K562 (cell line): Measurements from ENCODE around the gene DDAH1. TPM values are rescaled to one million over a fixed set of nuclear protein-coding genes. Genes with fewer than 3 reads are reported as not detected.

Experiments
- ATAC-seq: fragments of 200-7000 bp; cut with Tn5 transposase; 3 replicates; pipeline ENCODE4 v1.9.1; 2020; ENCODE audit warnings: moderate library complexity
- BruUV-seq: library from RNA; stranded (reverse); fragments of 400-500 nt; replicated peaks from 2 replicates; lab custom pipeline; 2021; lab: Mats Ljungman, UMichigan
- CTCF ChIA-PET: fragments of 300-600 bp; formaldehyde crosslinking; extraction: SDS; loops from one replicate; lab custom pipeline; 2021; ENCODE audit warnings: low intra/inter-chr PET ratio; lab: Yijun Ruan, JAX
- POLR2A ChIA-PET: fragments of 300-600, 350-650 bp; sonication (Branson Sonifier 250); formaldehyde crosslinking; extraction: SDS; loops from one replicate; lab custom pipeline; 2021; ENCODE audit warnings: antibody characterized with exemption, inconsistent platforms; lab: Yijun Ruan, JAX
- DNase-seq, 4 experiments: peaks; one replicate each; pipeline versions ENCODE4 v3.0.0 to v3.0.0-alpha.2; 2011 to 2018; ENCODE audit warnings: low spot score in 3 of 4, mixed read lengths in 3 of 4; ENCODE audit errors: extremely low read depth in 1 of 4
- FAIRE-seq: peaks from 2 replicates; lab custom pipeline; 2011; peaks lifted over from hg19 to GRCh38; lab: Jason Lieb, UNC
- H2AFZ ChIP-seq: 2 replicates; pipeline ENCODE4 v1.6.0; 2011; ENCODE audit warnings: low read depth, low read length, control low read depth, inconsistent platforms
- H3K27ac ChIP-seq: fragments of 200-600 bp; 3 replicates; pipeline ENCODE4 v1.8.0; 2011; ENCODE audit warnings: low read depth, mild to moderate bottlenecking, control low read depth, inconsistent platforms, low read length, moderate library complexity, mixed read lengths; ENCODE audit errors: extremely low read depth
- H3K27me3 ChIP-seq, 2 experiments: fragments of 300-600 bp in 1 of 2; 2 replicates in 1 of 2; 3 replicates in 1 of 2; pipeline versions ENCODE4 v1.6.0 to v1.8.0; 2011; ENCODE audit warnings: inconsistent platforms in 2 of 2, low read length in 2 of 2, mild to moderate bottlenecking in 1 of 2, mixed read lengths in 1 of 2, moderate library complexity in 1 of 2; ENCODE audit not compliant: control insufficient read depth in 2 of 2, insufficient read depth in 2 of 2
- H3K36me3 ChIP-seq: fragments of 300-600 bp; 3 replicates; pipeline ENCODE4 v1.8.0; 2011; ENCODE audit warnings: mild to moderate bottlenecking, low read length, inconsistent platforms; ENCODE audit not compliant: control insufficient read depth, insufficient read depth
- H3K4me1 ChIP-seq, 2 experiments: fragments of 200-600 bp in 1 of 2; replicated peaks in 1 of 2; 2 replicates in 1 of 2; 3 replicates in 1 of 2; pipeline versions ENCODE4 v1.5.1 to v1.8.0; 2011; ENCODE audit warnings: inconsistent platforms in 2 of 2, low read length in 2 of 2, mild to moderate bottlenecking in 1 of 2, mixed read lengths in 1 of 2, moderate library complexity in 1 of 2; ENCODE audit not compliant: control insufficient read depth in 2 of 2, insufficient read depth in 2 of 2
- H3K4me2 ChIP-seq: 2 replicates; pipeline ENCODE4 v1.6.1; 2011; ENCODE audit warnings: low read length, control low read depth, inconsistent platforms, mixed read lengths; ENCODE audit not compliant: insufficient read depth
- H3K4me3 ChIP-seq: fragments of 200-600 bp; sonication (generic), shearing (Covaris generic); 2 replicates; pipeline ENCODE4 v1.5.1; 2016; ENCODE audit warnings: control low read depth, inconsistent platforms
- H3K79me2 ChIP-seq: fragments of 200-600 bp; 3 replicates; pipeline ENCODE4 v1.8.0; 2011; ENCODE audit warnings: low read length, inconsistent platforms; ENCODE audit not compliant: control insufficient read depth, insufficient read depth
- H3K9ac ChIP-seq, 2 experiments: 2 replicates each; pipeline versions ENCODE4 v1.6.0 to v1.6.1; 2011; ENCODE audit warnings: low read depth in 2 of 2, low read length in 2 of 2, control low read depth in 1 of 2, inconsistent platforms in 1 of 2, mild to moderate bottlenecking in 1 of 2, mixed read lengths in 1 of 2; ENCODE audit not compliant: insufficient read depth in 1 of 2
- H3K9me1 ChIP-seq: one replicate; pipeline ENCODE4 v1.6.0; 2011; ENCODE audit warnings: inconsistent platforms, mild to moderate bottlenecking, low read length, moderate library complexity; ENCODE audit not compliant: control insufficient read depth, insufficient read depth
- H3K9me3 ChIP-seq: replicated peaks from 2 replicates; pipeline ENCODE4 v1.5.1; 2011; ENCODE audit warnings: low read depth, low read length, inconsistent platforms; ENCODE audit not compliant: control insufficient read depth, insufficient read depth
- H4K20me1 ChIP-seq: replicated peaks from 2 replicates; pipeline ENCODE4 v1.6.1; 2011; ENCODE audit warnings: low read length, inconsistent platforms, mixed read lengths; ENCODE audit not compliant: control insufficient read depth, insufficient read depth
- ASH1L ChIP-seq: fragments of 450-650 bp; IDR thresholded peaks from 2 replicates; pipeline ENCODE4 v1.6.1; 2018; ENCODE audit warnings: borderline replicate concordance, mild to moderate bottlenecking, low read depth; ENCODE audit not compliant: partially characterized antibody
- KLF13 ChIP-seq: fragments of 450-650 bp; IDR thresholded peaks from 2 replicates; pipeline ENCODE4 v1.6.1; 2016; ENCODE audit warnings: missing genetic modification characterization, low read depth, mild to moderate bottlenecking, missing compliant biosample characterization, moderate library complexity, borderline replicate concordance
- NRF1 ChIP-seq, 2 experiments: fragments of 450-650 bp; IDR thresholded peaks in 1 of 2; conservative IDR thresholded peaks in 1 of 2; 2 replicates each; pipeline ENCODE4 v1.6.1; 2014; ENCODE audit warnings: mild to moderate bottlenecking in 2 of 2
- RBM22 ChIP-seq: fragments of 200-400 bp; formaldehyde crosslinking; IDR thresholded peaks from 2 replicates; pipeline ENCODE4 v1.6.1; 2018; ENCODE audit warnings: low read length, low read depth; ENCODE audit not compliant: poor library complexity, severe bottlenecking
- TAF1 ChIP-seq: IDR thresholded peaks from 2 replicates; pipeline ENCODE4 v1.6.1; 2011; ENCODE audit warnings: mild to moderate bottlenecking, low read length, moderate library complexity; ENCODE audit not compliant: insufficient read depth, control insufficient read depth, severe bottlenecking; ENCODE audit errors: extremely low read depth
- ZC3H11A ChIP-seq: IDR thresholded peaks from 2 replicates; pipeline ENCODE4 v1.6.1; 2012; ENCODE audit warnings: low read depth, low read length, improper control_type of control experiment
- WGBS: fragments of 100-300 bp; shearing (Covaris generic); methylation state at CpG from one replicate; pipeline ENCODE4 v1.1.6; 2016; ENCODE audit warnings: low coverage, mixed read lengths; ENCODE audit not compliant: insufficient coverage; ENCODE audit errors: missing lambda C conversion rate; 5-methylcytosine and 5-hydroxymethylcytosine counted together
- in situ Hi-C: fragments of 300-500 bp; cut with MboI; formaldehyde crosslinking; loops from 4 replicates; pipeline ENCODE4 v1.15.0; 2018; ENCODE audit warnings: inconsistent platforms, mixed read lengths
- intact Hi-C: fragments of 100-400 bp; cut with micrococcal nuclease; formaldehyde crosslinking; loops from 2 replicates; pipeline ENCODE4 v1.14.2; 2022
- polyA plus RNA-seq, 8 experiments: library from polyadenylated mRNA; depleted of rRNA in 4 of 8; stranded (reverse) in 5 of 8; unstranded in 3 of 8; fragments of >200 nt; fragmentation: Nextera tagmentation in 2 of 8; fragmentation: Illumina TruSeq in 1 of 8; extraction: Ambion mirVana in 2 of 8; extraction: Trizol in 1 of 8; gene quantifications; 2 replicates each; pipeline versions ENCODE4 v1.2.1 to v1.2.3, GENCODE V29; 2011 to 2014; ENCODE audit warnings: inconsistent platforms in 1 of 8, missing spikeins in 1 of 8
- total RNA-seq, 7 experiments: library from RNA; depleted of rRNA in 6 of 7; stranded (reverse); fragments of >200 nt in 6 of 7; fragmentation: Illumina TruSeq in 2 of 7; extraction: Trizol in 2 of 7; gene quantifications; 2 replicates each; pipeline versions ENCODE4 v1.2.1 to v1.2.3, GENCODE V29; 2011 to 2021; ENCODE audit warnings: low replicate concordance in 1 of 7

DDAH1 gene
- total and polyA plus RNA-seq, 9 of the 15 experiments (the other 6 are each of a cell fraction or from before 2014, with no cell fraction given): 0.04 to 0.24 (median 0.10) TPM

DNA sequence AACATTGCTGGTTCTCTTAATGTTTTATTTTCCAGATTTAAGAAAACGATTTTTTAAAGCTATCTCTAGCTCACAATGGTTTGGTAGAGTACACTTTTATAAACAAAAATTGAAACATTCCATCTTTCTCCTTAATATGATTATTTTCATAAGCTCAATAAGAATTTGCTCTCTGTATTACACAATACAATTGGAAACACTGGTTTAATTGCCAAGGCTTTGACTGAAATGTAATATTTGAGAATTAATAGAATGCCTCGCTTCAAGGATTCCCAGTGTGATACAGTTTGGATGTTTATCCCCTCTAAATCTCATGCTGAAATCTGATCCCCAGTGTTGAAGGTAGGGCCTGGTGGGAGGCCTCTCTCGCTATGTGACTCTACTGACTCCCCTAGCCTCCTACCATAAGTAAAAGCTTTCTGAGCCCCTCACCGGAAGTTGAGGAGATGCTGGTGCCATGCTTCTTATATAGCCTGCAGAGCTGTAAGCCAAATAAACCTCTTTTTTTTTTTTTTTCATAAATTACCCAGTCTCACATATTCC is 67.4 kb downstream of the DDAH1 start:
- Histone ChIP-seq H3K4me3 (no peak overlapping the region), H4K20me1 (no peaks in the 10 kb centered on the region), H3K9ac (no peak overlapping the region), H3K27me3 (no peaks in the 10 kb centered on the region), H3K4me1 (no peaks in the 10 kb centered on the region), H3K27ac (no peak overlapping the region), H3K4me2 (no peak overlapping the region), H3K9me1 (no peaks in the 10 kb centered on the region), H3K9me3 (no peaks in the 10 kb centered on the region), H3K79me2 (no peaks in the 10 kb centered on the region), H2AFZ (no peak overlapping the region), H3K36me3 (no peaks in the 10 kb centered on the region)
- no peak for TF ChIP-seq ASH1L
- no peak for TF ChIP-seq TAF1
- no peak for TF ChIP-seq ZC3H11A
- no peak for TF ChIP-seq KLF13 (tag)
- no peak for TF ChIP-seq RBM22
- TF ChIP-seq NRF1 (conservative IDR thresholded peaks at IDR 0.05 in 1 of 2, IDR thresholded peaks at IDR 0.05 in 1 of 2): no peak
- in situ Hi-C loops (no loop called here), intact Hi-C loops (no loop called here)
- FAIRE-seq (no peak), DNase-seq (no peak), ATAC-seq (no peak)
- WGBS: 0% methylated on average over 4 of the region's 4 CpGs
- POLR2A ChIA-PET: no interaction called here
- no TSS peak for BruUV-seq
- CTCF ChIA-PET: no interaction called here
